AG04449 (cell line): ENCODE results near the gene RAPGEF5.

ENCODE experiments used
- CTCF ChIA-PET: fragments of 350-600 bp; formaldehyde crosslinking; extraction: SDS; loops from one replicate; lab custom pipeline; 2021; ENCODE audit warnings: antibody characterized with exemption; lab: Yijun Ruan, JAX
- POLR2A ChIA-PET: fragments of 400-600, 350-600 bp; formaldehyde crosslinking; extraction: SDS; loops from one replicate; lab custom pipeline; 2020; ENCODE audit warnings: antibody characterized with exemption, inconsistent platforms; lab: Yijun Ruan, JAX
- DNase-seq: peaks from one replicate; pipeline ENCODE4 v3.0.0-alpha.2; 2010; ENCODE audit warnings: low read depth, low spot score
- H3K4me3 ChIP-seq: 2 replicates; pipeline ENCODE4 v1.5.1; 2011; ENCODE audit warnings: low read depth, mild to moderate bottlenecking, control low read depth, low read length
- TF ChIP-seq, protein P1 (sequence below): IDR thresholded peaks from one replicate; pipeline ENCODE4 v1.5.1; 2011; ENCODE audit warnings: mild to moderate bottlenecking, moderate library complexity, low read length, control low read depth, inconsistent platforms; ENCODE audit not compliant: insufficient read depth; ENCODE audit errors: missing control alignments

RAPGEF5 gene

GRCh38 chr7:22179442-22179879 is 177.5 kb downstream of the RAPGEF5 start:
- POLR2A ChIA-PET = no interaction called here
- TF ChIP-seq, protein P1, sequence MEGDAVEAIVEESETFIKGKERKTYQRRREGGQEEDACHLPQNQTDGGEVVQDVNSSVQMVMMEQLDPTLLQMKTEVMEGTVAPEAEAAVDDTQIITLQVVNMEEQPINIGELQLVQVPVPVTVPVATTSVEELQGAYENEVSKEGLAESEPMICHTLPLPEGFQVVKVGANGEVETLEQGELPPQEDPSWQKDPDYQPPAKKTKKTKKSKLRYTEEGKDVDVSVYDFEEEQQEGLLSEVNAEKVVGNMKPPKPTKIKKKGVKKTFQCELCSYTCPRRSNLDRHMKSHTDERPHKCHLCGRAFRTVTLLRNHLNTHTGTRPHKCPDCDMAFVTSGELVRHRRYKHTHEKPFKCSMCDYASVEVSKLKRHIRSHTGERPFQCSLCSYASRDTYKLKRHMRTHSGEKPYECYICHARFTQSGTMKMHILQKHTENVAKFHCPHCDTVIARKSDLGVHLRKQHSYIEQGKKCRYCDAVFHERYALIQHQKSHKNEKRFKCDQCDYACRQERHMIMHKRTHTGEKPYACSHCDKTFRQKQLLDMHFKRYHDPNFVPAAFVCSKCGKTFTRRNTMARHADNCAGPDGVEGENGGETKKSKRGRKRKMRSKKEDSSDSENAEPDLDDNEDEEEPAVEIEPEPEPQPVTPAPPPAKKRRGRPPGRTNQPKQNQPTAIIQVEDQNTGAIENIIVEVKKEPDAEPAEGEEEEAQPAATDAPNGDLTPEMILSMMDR = no peak
- DNase-seq = no peak
- CTCF ChIA-PET = no interaction called here
- no peak overlapping the region for H3K4me3 ChIP-seq

DNA sequence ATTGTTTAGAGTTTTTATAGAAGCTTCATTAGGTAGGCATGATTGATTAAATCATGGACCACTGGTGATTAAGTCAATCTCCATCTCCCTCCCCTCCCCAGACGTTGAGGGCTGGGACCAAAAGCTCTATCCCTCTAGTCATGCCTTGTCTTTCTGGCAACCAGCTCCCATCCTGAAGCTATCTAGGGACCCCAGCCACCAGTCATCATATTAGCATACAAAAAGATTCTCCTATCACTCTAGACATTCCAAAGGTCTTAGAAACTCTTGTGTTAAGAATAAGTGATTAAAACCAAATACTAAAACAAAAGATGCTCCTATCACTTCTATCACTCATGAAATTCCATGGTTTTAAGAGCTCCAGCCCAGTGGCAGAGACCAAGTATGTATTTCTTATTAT is 178.2 kb downstream of the RAPGEF5 start:
- POLR2A ChIA-PET = no interaction called here
- CTCF ChIA-PET = no interaction called here
- no peak overlapping the region for H3K4me3 ChIP-seq
- TF ChIP-seq, protein P1 = no peak
- no peak for DNase-seq

- CTCF ChIA-PET = interaction anchor here (0.9 kb wide), 1 partner anchor 18 kb away, joined by 3 read pairs; no protein-coding TSS in a partner anchor
- no peak overlapping the region for H3K4me3 ChIP-seq
- DNase-seq = no peak
- POLR2A ChIA-PET = no interaction called here
- TF ChIP-seq, protein P1 = no peak
These were observed 180.1 kb downstream of the RAPGEF5 start for GRCh38 chr7:22176791-22177412.

GRCh38 chr7:22174574-22174953 is 182.4 kb downstream of the RAPGEF5 start:
- TF ChIP-seq, protein P1 = no peak
- no peak overlapping the region for H3K4me3 ChIP-seq
- ChIA-PET CTCF (interaction anchor here (1.5 to 2.4 kb wide), 2 partner anchors 11 to 64 kb away, joined by 3 to 8 read pairs; no protein-coding TSS in a partner anchor), POLR2A (no interaction called here)
- no peak for DNase-seq

- H3K4me3 ChIP-seq = no peak overlapping the region
- CTCF ChIA-PET = interaction anchor here (1.5 to 2.4 kb wide), 2 partner anchors 12 to 63 kb away, joined by 3 to 8 read pairs; no protein-coding TSS in a partner anchor
- DNase-seq = no peak
These were observed 183.0 kb downstream of the RAPGEF5 start for GRCh38 chr7:22173685-22174573.

More at GRCh38 chr7:22173685-22174573, 183.0 kb downstream of the RAPGEF5 start:
- TF ChIP-seq, protein P1 = no peak
- POLR2A ChIA-PET = no interaction called here
